H1 (cell line): ENCODE data around the gene FAM181B. TPM values are rescaled to one million over a fixed set of nuclear protein-coding genes. Genes with fewer than 3 reads are reported as not detected.

Source experiments
- CTCF ChIP-seq, 3 experiments: IDR thresholded peaks; 1 replicate in 2 of 3; 2 replicates in 1 of 3; pipeline versions ENCODE4 v1.5.1 to v1.6.1; 2011; ENCODE audit warnings: low read length in 3 of 3, mild to moderate bottlenecking in 3 of 3, inconsistent platforms in 2 of 3, low read depth in 1 of 3, moderate library complexity in 1 of 3; ENCODE audit not compliant: insufficient read depth in 1 of 3; ENCODE audit errors: control extremely low read depth in 1 of 3
- GABPA ChIP-seq: IDR thresholded peaks from 2 replicates; pipeline ENCODE4 v1.6.1; 2011; ENCODE audit warnings: mild to moderate bottlenecking, low read length, moderate library complexity, borderline replicate concordance; ENCODE audit not compliant: insufficient read depth
- HDAC2 ChIP-seq, 2 experiments: fragments of 300-600 bp in 1 of 2; sonication (generic) in 1 of 2; IDR thresholded peaks; 2 replicates each; pipeline ENCODE4 v1.6.1; 2011 to 2012; ENCODE audit warnings: low read depth in 2 of 2, low read length in 2 of 2, mild to moderate bottlenecking in 2 of 2, moderate library complexity in 2 of 2, borderline replicate concordance in 1 of 2, inconsistent platforms in 1 of 2
- JUN ChIP-seq: IDR thresholded peaks from 2 replicates; pipeline ENCODE4 v1.6.1; 2011; ENCODE audit warnings: low read depth, mild to moderate bottlenecking, improper control_type of control experiment, low read length
- MAFK ChIP-seq: IDR thresholded peaks from 2 replicates; pipeline ENCODE4 v1.6.1; 2012; ENCODE audit warnings: low read depth, mild to moderate bottlenecking, improper control_type of control experiment, low read length
- POLR2AphosphoS5 ChIP-seq: IDR thresholded peaks from 2 replicates; pipeline ENCODE4 v1.6.1; 2011; ENCODE audit warnings: low read depth, low read length
- SP1 ChIP-seq: IDR thresholded peaks from 2 replicates; pipeline ENCODE4 v1.6.1; 2011; ENCODE audit warnings: low read depth, low read length
- TEAD4 ChIP-seq: IDR thresholded peaks from 2 replicates; pipeline ENCODE4 v1.6.1; 2012; ENCODE audit warnings: low read depth, low read length, inconsistent platforms, mixed read lengths
- polyA plus RNA-seq, 7 experiments: library from polyadenylated mRNA; depleted of rRNA in 3 of 7; stranded (reverse) in 5 of 7; unstranded in 2 of 7; fragments of >200 nt in 5 of 7; fragments of 200-250 nt in 2 of 7; gene quantifications; 1 replicate in 5 of 7; 2 replicates in 1 of 7; 4 replicates in 1 of 7; pipeline versions ENCODE4 v1.2.1 to v1.2.3, GENCODE V29; 2011 to 2013; ENCODE audit warnings: missing spikeins in 2 of 7, mixed read lengths in 2 of 7
- total RNA-seq: library from RNA; stranded (reverse); fragmentation: NEBNext Ultra II Directional; extraction: Animal tissue kit (Norgen Biotek cat#: 25700); gene quantifications from 2 replicates; pipeline ENCODE4 v1.2.1, GENCODE V29; 2021

Gene FAM181B
- total and polyA plus RNA-seq, 2 of the 8 experiments (the other 6 are each of a cell fraction or from before 2014, with no cell fraction given) = 0.21 to 0.37 TPM

DNA sequence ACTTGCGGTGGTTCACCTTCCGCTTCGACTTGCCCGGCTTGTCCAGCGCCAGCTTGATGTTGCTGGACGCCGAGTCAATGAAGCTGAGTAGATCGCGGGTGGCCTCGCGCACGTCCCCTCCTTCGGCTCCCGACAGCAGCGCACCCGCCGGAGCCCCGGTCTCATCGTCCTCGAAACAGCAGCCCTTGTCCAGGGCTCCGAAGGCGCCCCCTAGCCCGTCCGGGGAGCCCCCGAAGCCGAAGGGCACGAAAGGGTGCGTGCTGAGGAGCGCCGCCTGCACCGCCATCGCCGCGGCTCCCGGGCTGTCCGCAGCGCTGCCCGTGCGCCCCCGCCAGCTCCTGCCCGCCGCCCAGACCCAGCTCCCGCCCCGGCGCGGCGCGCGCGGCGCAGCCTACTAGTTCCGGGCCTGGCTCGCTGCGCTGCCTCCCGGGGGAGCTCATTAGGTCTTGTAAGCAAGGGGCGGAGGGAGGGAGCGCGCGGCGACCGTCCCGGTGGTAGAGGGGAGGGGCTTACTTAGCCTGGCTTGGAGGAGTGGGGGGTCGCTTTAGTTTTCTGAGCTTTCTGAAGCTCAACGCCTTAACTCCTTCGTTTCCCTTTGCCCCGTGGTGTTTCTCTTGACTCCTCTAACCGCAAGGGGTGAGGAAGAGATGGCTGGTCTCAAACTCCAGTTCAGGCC, at the start of gene FAM181B (continued):
- TF ChIP-seq TEAD4 (no peak), MAFK (no peak), JUN (no peak), SP1 (0 out of 2 replicates have a peak, but pooled peaks have one; percentile 43), GABPA (no peak), HDAC2 (IDR thresholded peaks at IDR 0.05; ENCODE audit: borderline replicate concordance in 1 of 2, low read depth in 2 of 2, low read length in 2 of 2) (no peak), POLR2AphosphoS5 (no peak), CTCF (IDR thresholded peaks at IDR 0.05; ENCODE audit: control extremely low read depth in 1 of 3, insufficient read depth in 1 of 3, low read depth in 1 of 3, low read length in 3 of 3) (no peak)
